Stimulated activated CD4-positive, alpha-beta T cell treated with anti-CD3 and anti-CD28 coated beads, TNF-alpha, amount 100 ng/mL, for 48 hours (primary cell): Measurements from ENCODE around the gene RNU11.
A peak's percentile ranks its signal among the peaks of the same experiment; 100 is the strongest.
"Not testable (repeated sequence)": the region's sequence is repeated elsewhere in the genome, so short reads cannot be mapped to it uniquely, and the experiment has no call there.

Experiments
- DNase-seq, 3 donors: peaks; one replicate each; pipeline ENCODE4 v3.0.0-alpha.2; 2020; ENCODE audit warnings: low read depth in 3 of 3

The RNU11 gene

GRCh38 chr1:28663871-28664470, 15.6 kb downstream of the RNU11 start:
- DNase-seq: no peak

GRCh38 chr1:28666806-28667205, 18.4 kb downstream of the RNU11 start:
- no peak for DNase-seq

GRCh38 chr1:28668191-28668955, 20.0 kb downstream of the RNU11 start, which contains the start of gene GMEB1:
Gene GMEB1, plus strand, starts transcription at chr1:28668784. Its CDS starts 14,829 bp downstream, at chr1:28683613.
- peak; percentile 73 to 80 (median 77) for DNase-seq

GRCh38 chr1:28668956-28669723, 20.7 kb downstream of the RNU11 start:
- DNase-seq: peak; percentile 8 to 68 (median 15)

GRCh38 chr1:28671254-28671780, 22.9 kb downstream of the RNU11 start:
- DNase-seq: no peak

- not testable (repeated sequence) for DNase-seq
Observed at GRCh38 chr1:28672971-28673370, 24.6 kb downstream of the RNU11 start.

GRCh38 chr1:28675924-28676257, 27.5 kb downstream of the RNU11 start:
- no peak for DNase-seq

- DNase-seq: no peak
Observed at GRCh38 chr1:28680151-28680550, 31.8 kb downstream of the RNU11 start.

GRCh38 chr1:28682840-28683239, 34.4 kb downstream of the RNU11 start:
- no peak for DNase-seq

- no peak for DNase-seq
Observed at GRCh38 chr1:28684937-28685336, 36.5 kb downstream of the RNU11 start.

GRCh38 chr1:28691627-28692026, 43.2 kb downstream of the RNU11 start:
- not testable (repeated sequence) for DNase-seq
